ENCODE measurements around the gene STAT5A. TPM values are rescaled to one million over a fixed set of nuclear protein-coding genes. Genes with fewer than 3 reads are reported as not detected.

The STAT5A gene
- total RNA-seq, 2 donors from 2014 or later, result 3.5 to 4.8 TPM

GRCh38 chr17:42249681-42250446 is 38.4 kb upstream of the STAT5A start:
- TF ChIP-seq CTCF (conservative IDR thresholded peaks at IDR 0.05), result no peak
- Histone ChIP-seq H3K27me3 (ENCODE audit: control insufficient read depth, insufficient read depth, low read length, poor library complexity, severe bottlenecking) (no peaks in the 10 kb centered on the region), H3K36me3 (ENCODE audit: control insufficient read depth, insufficient read depth, low read length) (peaks cover 6% of the 10 kb centered on the region), H3K27ac (ENCODE audit: low read depth, low read length) (no peak overlapping the region), H3K9ac (ENCODE audit: extremely low read depth, low read length, poor library complexity, severe bottlenecking) (no peak overlapping the region), H3K4me3 (ENCODE audit: low read length) (no peak overlapping the region), H3K4me1 (ENCODE audit: control insufficient read depth, insufficient read depth, low read length) (no peaks in the 10 kb centered on the region), H3K9me3 (ENCODE audit: control insufficient read depth, low read length) (no peaks in the 10 kb centered on the region)
- H3K36me3 Mint-ChIP-seq (ENCODE audit: low read depth), result no peaks in the 10 kb centered on the region
- DNase-seq, result no peak
- H3K4me3 Mint-ChIP-seq, result no peak overlapping the region
- no peaks in the 10 kb centered on the region for H3K27me3 Mint-ChIP-seq (ENCODE audit: insufficient read depth)
- no peaks in the 10 kb centered on the region for H3K9me3 Mint-ChIP-seq
- 94 to 99% methylated on average over 13 of the region's 14 CpGs for WGBS, 2 experiments (ENCODE audit: insufficient coverage in 1 of 2, insufficient read length in 1 of 2)
- H3K4me1 Mint-ChIP-seq, result peaks cover 1% of the 10 kb centered on the region
- H3K27ac Mint-ChIP-seq, result no peak overlapping the region

- peaks cover 6% of the 10 kb centered on the region for H3K36me3 ChIP-seq (ENCODE audit: control insufficient read depth, insufficient read depth, low read length)
- no peak overlapping the region for H3K9ac ChIP-seq (ENCODE audit: extremely low read depth, low read length, poor library complexity, severe bottlenecking)
- 81 to 100% methylated on average over 1 to 2 of the region's 2 CpGs for WGBS, 2 experiments (ENCODE audit: insufficient coverage in 1 of 2, insufficient read length in 1 of 2)
- no peak for DNase-seq
- no peak overlapping the region for H3K27ac Mint-ChIP-seq
- peaks cover 8% of the 10 kb centered on the region for H3K4me1 Mint-ChIP-seq
- H3K36me3 Mint-ChIP-seq (ENCODE audit: low read depth), result no peaks in the 10 kb centered on the region
- TF ChIP-seq CTCF (conservative IDR thresholded peaks at IDR 0.05), result peak; percentile 66
- H3K9me3 Mint-ChIP-seq, result no peaks in the 10 kb centered on the region
- H3K4me3 ChIP-seq (ENCODE audit: low read length), result no peak overlapping the region
- H3K27me3 Mint-ChIP-seq (ENCODE audit: insufficient read depth), result no peaks in the 10 kb centered on the region
- H3K4me1 ChIP-seq (ENCODE audit: control insufficient read depth, insufficient read depth, low read length), result no peaks in the 10 kb centered on the region
- no peaks in the 10 kb centered on the region for H3K9me3 ChIP-seq (ENCODE audit: control insufficient read depth, low read length)
- no peaks in the 10 kb centered on the region for H3K27me3 ChIP-seq (ENCODE audit: control insufficient read depth, insufficient read depth, low read length, poor library complexity, severe bottlenecking)
- no peak overlapping the region for H3K4me3 Mint-ChIP-seq
- no peak overlapping the region for H3K27ac ChIP-seq (ENCODE audit: low read depth, low read length)
Observed at GRCh38 chr17:42251115-42251514, 37.2 kb upstream of the STAT5A start.

- H3K36me3 ChIP-seq (ENCODE audit: control insufficient read depth, insufficient read depth, low read length), result peaks cover 1% of the 10 kb centered on the region
- peaks cover 5% of the 10 kb centered on the region for H3K4me1 ChIP-seq (ENCODE audit: control insufficient read depth, insufficient read depth, low read length)
- no peaks in the 10 kb centered on the region for H3K9me3 ChIP-seq (ENCODE audit: control insufficient read depth, low read length)
- no peaks in the 10 kb centered on the region for H3K27me3 ChIP-seq (ENCODE audit: control insufficient read depth, insufficient read depth, low read length, poor library complexity, severe bottlenecking)
- 90 to 93% methylated on average over 2 to 4 of the region's 4 CpGs for WGBS, 2 experiments (ENCODE audit: insufficient coverage in 1 of 2, insufficient read length in 1 of 2)
- H3K36me3 Mint-ChIP-seq (ENCODE audit: low read depth), result no peaks in the 10 kb centered on the region
- H3K27ac Mint-ChIP-seq, result peak overlapping the region; percentile 28
- TF ChIP-seq CTCF (conservative IDR thresholded peaks at IDR 0.05), result no peak
- H3K9me3 Mint-ChIP-seq, result no peaks in the 10 kb centered on the region
- no peak overlapping the region for H3K27ac ChIP-seq (ENCODE audit: low read depth, low read length)
- no peaks in the 10 kb centered on the region for H3K27me3 Mint-ChIP-seq (ENCODE audit: insufficient read depth)
- no peak overlapping the region for H3K9ac ChIP-seq (ENCODE audit: extremely low read depth, low read length, poor library complexity, severe bottlenecking)
- no peak overlapping the region for H3K4me3 ChIP-seq (ENCODE audit: low read length)
- H3K4me1 Mint-ChIP-seq, result peaks cover 15% of the 10 kb centered on the region
- H3K4me3 Mint-ChIP-seq, result no peak overlapping the region
- DNase-seq, result no peak
Observed at GRCh38 chr17:42252597-42253550, 35.4 kb upstream of the STAT5A start.

All from endodermal cell (in vitro differentiated cells).